Ovary (tissue), 9 donors: ENCODE data around the gene SOD2. TPM values are rescaled to one million over a fixed set of nuclear protein-coding genes. Genes with fewer than 3 reads are reported as not detected.
"Not testable (repeated sequence)": the region's sequence is repeated elsewhere in the genome, so short reads cannot be mapped to it uniquely, and the experiment has no call there.

ENCODE experiments used
- DNase-seq, 5 donors: peaks; one replicate each; pipeline ENCODE4 v3.0.0-alpha.2; 2019 to 2020
- H3K27ac ChIP-seq, 2 donors: fragments of 200-600 bp; one replicate each; pipeline versions ENCODE4 v1.5.1 to v1.8.0; 2019 to 2022
- H3K27me3 ChIP-seq: fragments of 200-600 bp; one replicate; pipeline ENCODE4 v1.8.0; 2022
- H3K36me3 ChIP-seq: fragments of 200-600 bp; sonication (generic); one replicate; pipeline ENCODE4 v1.5.1; 2019
- H3K4me1 ChIP-seq: one replicate; pipeline ENCODE4 v1.8.1; 2013; ENCODE audit warnings: mild to moderate bottlenecking, moderate library complexity; ENCODE audit not compliant: insufficient read depth
- H3K4me3 ChIP-seq: fragments of 200-600 bp; sonication (generic); one replicate; pipeline ENCODE4 v1.5.1; 2017
- H3K9me3 ChIP-seq, 2 donors: fragments of 200-600 bp in 1 of 2; sonication (generic) in 1 of 2; one replicate each; pipeline versions ENCODE4 v1.5.1 to v1.8.1; 2013 to 2019; ENCODE audit warnings: mild to moderate bottlenecking in 1 of 2, moderate library complexity in 1 of 2
- CTCF ChIP-seq, 3 donors: fragments of 450-650 bp in 2 of 3; fragments of 200-600 bp in 1 of 3; IDR thresholded peaks; one replicate each; pipeline versions ENCODE4 v1.5.1 to v1.8.0; 2016 to 2022; ENCODE audit warnings: antibody characterized with exemption in 3 of 3, mild to moderate bottlenecking in 1 of 3
- EP300 ChIP-seq: sonication (generic); formaldehyde crosslinking; IDR thresholded peaks from one replicate; pipeline ENCODE4 v1.6.1; 2017; ENCODE audit warnings: antibody characterized with exemption
- POLR2A ChIP-seq: fragments of 450-650 bp; IDR thresholded peaks from one replicate; pipeline ENCODE4 v1.6.1; 2017; ENCODE audit warnings: antibody characterized with exemption, mild to moderate bottlenecking, moderate library complexity
- WGBS, 3 donors: extraction: QIAGEN DNeasy Blood & Tissue Kit in 1 of 3; methylation state at CpG; one replicate each; pipeline versions ENCODE4 v1.1.5 to v1.1.7; 2013 to 2017; 5-methylcytosine and 5-hydroxymethylcytosine counted together
- intact Hi-C, 4 donors: fragments of 100-400 bp; cut with DNase I; formaldehyde crosslinking; loops; one replicate each; pipeline versions ENCODE4 v1.11.0 to v1.15.1; 2022 to 2023
- polyA plus RNA-seq, 2 donors: library from polyadenylated mRNA; stranded (reverse); fragments of 200-250 nt in 1 of 2; fragments of 350-450 nt in 1 of 2; fragmentation: Illumina TruSeq in 1 of 2; extraction: RNeasy Lipid Tissue Mini Kit (QIAGEN cat#74804) in 1 of 2; gene quantifications; one replicate each; pipeline ENCODE4 v1.2.3, GENCODE V29; 2013 to 2014
- total RNA-seq, 7 donors: library from RNA; depleted of rRNA in 2 of 7; stranded (reverse); fragments of >200 nt in 2 of 7; fragmentation: NEBNext Ultra II Directional in 3 of 7; extraction: Animal tissue kit (Norgen Biotek cat#: 25700) in 3 of 7; gene quantifications; one replicate each; pipeline versions ENCODE4 v1.1.0 to v1.2.4, GENCODE V29; 2016 to 2023
- donor health status: DM: no; HTN: no; CAD: no; lungs with moderate emphysema.
- donor health status: DM: no; HTN: no; CAD: no.
- donor health status: Bipolar disorder and iron deficiency.
- donor health status: DM: yes; HTN: yes; CAD: no.
- donor health status: DM: no; HTN: no; CAD: no.
- donor health status: DM: yes; HTN: yes; CAD: no.

The SOD2 gene
- total and polyA plus RNA-seq, 9 donors = 130 to 580 (median 190) TPM

- intact Hi-C loops = no loop called here
Measured at GRCh38 chr6:159723259-159723658, 30.2 kb upstream of the SOD2 start.

GRCh38 chr6:159722655-159723054 is 29.6 kb upstream of the SOD2 start:
- TF ChIP-seq EP300 (no peak), CTCF (IDR thresholded peaks at IDR 0.05) (no peak), POLR2A (no peak)
- Histone ChIP-seq H3K9me3 (no peaks in the 10 kb centered on the region), H3K27ac (no peak overlapping the region), H3K4me1 (no peaks in the 10 kb centered on the region), H3K36me3 (no peaks in the 10 kb centered on the region), H3K27me3 (no peaks in the 10 kb centered on the region), H3K4me3 (no peak overlapping the region)
- intact Hi-C loops = no loop called here
- no peak for DNase-seq

More at GRCh38 chr6:159723259-159723658, 30.2 kb upstream of the SOD2 start:
- Histone ChIP-seq H3K27me3 (no peaks in the 10 kb centered on the region), H3K27ac (no peak overlapping the region), H3K36me3 (no peaks in the 10 kb centered on the region), H3K4me1 (no peaks in the 10 kb centered on the region), H3K9me3 (no peaks in the 10 kb centered on the region), H3K4me3 (no peak overlapping the region)
- WGBS, 3 donors = 93 to 98% (median 96%) methylated on average over 2 of the region's 2 CpGs
- no peak for DNase-seq
- no peak for TF ChIP-seq CTCF (IDR thresholded peaks at IDR 0.05)
- TF ChIP-seq POLR2A = no peak
- TF ChIP-seq EP300 = no peak

GRCh38 chr6:159721981-159722380 is 28.9 kb upstream of the SOD2 start:
- H3K36me3 ChIP-seq, H3K9me3 ChIP-seq, H3K4me3 ChIP-seq, DNase-seq, H3K4me1 ChIP-seq, H3K27me3 ChIP-seq, H3K27ac ChIP-seq, intact Hi-C loops: not testable (repeated sequence)
- WGBS, 3 donors = 97 to 98% (median 98%) methylated on average over 3 of the region's 3 CpGs

GRCh38 chr6:159720708-159721107 is 27.7 kb upstream of the SOD2 start:
- no peak for DNase-seq
- no peaks in the 10 kb centered on the region for H3K27me3 ChIP-seq
- no peaks in the 10 kb centered on the region for H3K9me3 ChIP-seq
- peaks cover 4% of the 10 kb centered on the region for H3K4me1 ChIP-seq
- no peak overlapping the region for H3K4me3 ChIP-seq
- peak in 1 of 3 donors; percentile 13 for TF ChIP-seq CTCF (IDR thresholded peaks at IDR 0.05)
- no peak for TF ChIP-seq POLR2A
- TF ChIP-seq EP300 = no peak
- H3K36me3 ChIP-seq = no peaks in the 10 kb centered on the region
- intact Hi-C loops = no loop called here
- 70 to 76% (median 73%) methylated on average over 7 of the region's 7 CpGs for WGBS, 3 donors
- no peak overlapping the region for H3K27ac ChIP-seq

- 96 to 97% (median 97%) methylated on average over 7 of the region's 7 CpGs for WGBS, 3 donors
- no peaks in the 10 kb centered on the region for H3K9me3 ChIP-seq
- no peak overlapping the region for H3K27ac ChIP-seq
- intact Hi-C loops = no loop called here
- TF ChIP-seq CTCF (IDR thresholded peaks at IDR 0.05) = no peak
- TF ChIP-seq EP300 = no peak
- TF ChIP-seq POLR2A = no peak
- no peak overlapping the region for H3K4me3 ChIP-seq
- H3K36me3 ChIP-seq = no peaks in the 10 kb centered on the region
- peaks cover 4% of the 10 kb centered on the region for H3K4me1 ChIP-seq
- no peak for DNase-seq
- no peaks in the 10 kb centered on the region for H3K27me3 ChIP-seq
Measured at GRCh38 chr6:159719287-159719686, 26.2 kb upstream of the SOD2 start.
